Stimulated activated CD4-positive, alpha-beta T cell treated with anti-CD3 and anti-CD28 coated beads, Interleukin-4, amount 100 ng/mL, for 4 hours (primary cell): ENCODE measurements around the gene KMT5C.

Experiments used
- DNase-seq, 2 experiments: peaks; one replicate each; pipeline ENCODE4 v3.0.0-alpha.2; 2020

Gene KMT5C

GRCh38 chr19:55348317-55349034 is 8.8 kb downstream of the KMT5C start:
- no peak for DNase-seq

DNA sequence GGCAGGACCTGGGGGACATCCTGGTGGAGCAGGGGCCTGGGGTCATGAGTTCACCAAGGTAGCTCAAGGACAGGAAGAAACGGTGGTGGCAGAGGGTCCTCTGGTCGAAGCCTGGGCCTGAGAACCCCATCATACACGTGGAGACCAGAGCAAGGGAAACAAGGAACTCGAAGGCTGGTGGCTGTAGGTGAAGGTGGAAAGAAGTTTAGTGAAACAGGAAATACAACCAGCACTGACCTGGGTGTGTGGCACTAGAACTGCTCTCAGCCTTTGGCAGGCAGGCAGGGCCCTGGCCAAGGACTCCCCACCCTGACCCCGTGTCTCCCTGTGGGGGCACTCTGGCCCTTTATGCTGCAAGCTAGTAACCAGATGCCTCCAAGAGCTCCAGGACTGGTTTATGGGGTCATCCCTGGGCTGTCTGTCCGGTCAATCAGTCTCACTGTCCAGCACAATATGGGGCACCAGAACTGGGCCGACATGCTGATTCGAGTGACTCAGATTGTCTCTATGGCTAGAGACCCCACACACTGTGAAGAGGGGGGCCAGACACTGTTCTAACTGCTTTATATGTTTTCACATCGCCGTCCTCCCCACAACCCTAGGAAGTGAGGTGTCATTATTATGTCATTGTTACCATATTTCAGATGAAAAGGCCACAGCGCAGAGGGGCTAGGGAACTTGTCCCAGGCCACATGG is 11.1 kb downstream of the KMT5C start:
- no peak for DNase-seq

- no peak for DNase-seq
Measured at GRCh38 chr19:55352040-55352439, 12.4 kb downstream of the KMT5C start.

GRCh38 chr19:55352549-55353145 is 13.0 kb downstream of the KMT5C start:
- no peak for DNase-seq

DNA sequence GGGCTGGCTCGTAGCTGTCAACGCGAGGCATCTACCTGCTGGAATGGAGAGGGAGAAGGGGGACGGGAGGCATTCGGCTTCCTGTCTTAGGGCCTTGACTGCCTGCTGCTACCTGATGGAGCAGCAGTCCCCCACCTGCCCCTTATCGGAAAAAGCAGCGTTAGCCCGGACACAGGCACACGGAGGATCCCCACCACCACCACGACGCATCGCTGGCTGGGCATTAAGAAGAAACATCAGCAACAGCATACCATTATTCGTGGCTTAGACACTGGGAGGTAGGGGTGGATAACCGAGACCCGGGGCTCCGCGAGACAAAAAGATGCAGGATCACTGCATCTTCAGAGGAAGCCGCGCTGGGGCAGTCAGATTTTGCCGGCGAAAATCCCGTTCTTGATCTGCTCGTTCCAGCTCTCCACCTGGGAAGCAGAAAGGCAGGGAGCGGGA is 13.7 kb downstream of the KMT5C start:
- no peak for DNase-seq

- DNase-seq, result peak; percentile 46 to 56
Measured at GRCh38 chr19:55353803-55354697, 14.4 kb downstream of the KMT5C start.

DNA sequence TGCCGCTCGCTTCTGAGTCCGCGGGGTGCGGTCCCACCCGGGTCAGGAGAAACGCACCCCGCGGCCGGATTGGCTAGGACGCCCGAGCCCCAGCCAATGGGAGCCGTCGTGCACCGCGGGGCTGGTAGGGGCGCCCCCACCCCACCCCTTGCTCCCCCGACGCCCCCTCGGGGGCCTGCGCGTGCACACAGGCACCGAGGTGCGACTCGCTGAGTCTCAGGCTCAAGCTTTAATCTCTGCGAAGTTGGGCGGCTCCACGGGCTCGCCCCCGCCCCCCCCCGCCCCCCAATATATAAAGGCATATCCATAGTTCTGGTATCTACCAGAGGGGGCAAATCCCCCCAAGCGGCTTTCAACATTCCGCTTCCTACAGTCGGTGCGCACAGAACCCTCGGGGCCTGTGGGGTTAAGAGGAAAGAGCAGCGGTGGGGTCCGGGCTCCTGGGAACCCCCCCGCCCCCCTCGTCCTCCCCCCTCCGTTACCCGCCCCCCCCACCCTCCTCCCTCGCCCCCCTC is 15.1 kb downstream of the KMT5C start, which contains the start of gene COX6B2:
COX6B2 (minus strand) TSS at position 22 of the 515 bp plus-strand sequence. CDS start 198 bp downstream, outside the sequence.
- no peak for DNase-seq

- DNase-seq, result no peak
Measured at GRCh38 chr19:55355213-55355821, 15.6 kb downstream of the KMT5C start.

GRCh38 chr19:55358493-55358892 is 18.8 kb downstream of the KMT5C start:
- no peak for DNase-seq

DNA sequence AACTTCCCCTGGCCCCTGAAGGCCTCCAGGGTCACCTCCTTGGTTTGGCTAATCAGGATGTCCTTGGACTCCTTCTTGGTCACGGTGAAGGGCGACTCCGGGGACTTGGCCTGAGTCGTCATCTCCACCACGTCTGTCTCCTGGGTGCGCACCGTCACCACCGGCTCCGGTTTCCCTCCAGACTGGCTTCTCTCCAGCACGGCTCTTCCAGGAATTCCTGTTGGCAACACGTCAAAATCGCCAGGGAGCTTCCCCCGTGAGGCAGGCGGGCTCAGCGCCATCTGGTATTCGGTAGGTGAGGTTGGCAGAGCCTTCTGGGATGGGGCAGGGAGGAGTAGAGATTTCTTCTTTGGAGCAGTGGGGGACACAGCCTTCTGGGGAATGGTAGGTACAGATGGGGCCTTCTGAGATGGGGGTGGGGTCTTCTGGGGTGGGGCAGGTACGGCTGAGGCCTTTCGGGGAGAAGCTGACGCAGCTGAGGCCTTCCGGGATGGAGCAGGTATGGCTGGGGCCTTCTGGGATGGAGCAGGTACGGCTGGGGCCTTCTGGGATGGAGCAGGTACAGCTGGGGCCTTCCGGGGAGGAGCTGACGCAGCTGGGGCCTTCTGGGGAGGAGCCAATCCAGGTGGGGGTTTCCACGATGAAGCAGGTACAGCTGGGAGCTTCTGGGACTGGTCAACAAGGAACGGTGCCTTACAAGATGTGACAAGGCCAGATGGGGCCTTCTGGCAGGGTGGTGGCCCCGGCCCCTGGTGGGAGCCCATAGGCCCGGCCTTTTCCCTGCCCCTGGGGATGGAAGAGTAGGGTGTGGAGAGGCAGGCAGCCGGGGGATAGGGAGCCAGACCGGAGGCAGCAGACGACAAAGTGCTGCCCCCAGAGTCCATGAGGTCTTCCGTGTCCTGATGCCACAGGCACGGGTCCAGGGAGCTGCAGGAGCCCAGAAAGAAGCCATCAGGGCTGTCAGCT is 19.6 kb downstream of the KMT5C start:
- no peak for DNase-seq

DNA sequence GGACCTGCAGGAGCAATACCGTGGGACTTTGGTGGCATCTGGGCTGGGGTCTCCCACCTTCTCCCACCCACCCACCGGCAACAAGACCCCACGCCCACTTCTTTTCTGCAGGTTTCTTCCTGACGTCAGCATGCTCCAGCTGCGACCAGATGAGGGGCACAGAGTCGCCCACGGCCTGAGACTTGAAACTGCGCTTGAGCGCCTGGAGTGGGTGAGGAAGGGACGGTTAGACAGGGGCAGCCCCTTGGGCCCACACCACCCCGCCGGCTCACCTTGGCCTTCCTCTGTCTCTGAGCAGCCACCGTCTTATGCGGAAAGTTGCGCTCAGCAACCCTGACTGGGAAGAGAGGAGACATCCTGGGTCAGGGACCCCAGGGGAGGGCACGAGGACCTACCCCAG is 21.2 kb downstream of the KMT5C start:
- no peak for DNase-seq

DNA sequence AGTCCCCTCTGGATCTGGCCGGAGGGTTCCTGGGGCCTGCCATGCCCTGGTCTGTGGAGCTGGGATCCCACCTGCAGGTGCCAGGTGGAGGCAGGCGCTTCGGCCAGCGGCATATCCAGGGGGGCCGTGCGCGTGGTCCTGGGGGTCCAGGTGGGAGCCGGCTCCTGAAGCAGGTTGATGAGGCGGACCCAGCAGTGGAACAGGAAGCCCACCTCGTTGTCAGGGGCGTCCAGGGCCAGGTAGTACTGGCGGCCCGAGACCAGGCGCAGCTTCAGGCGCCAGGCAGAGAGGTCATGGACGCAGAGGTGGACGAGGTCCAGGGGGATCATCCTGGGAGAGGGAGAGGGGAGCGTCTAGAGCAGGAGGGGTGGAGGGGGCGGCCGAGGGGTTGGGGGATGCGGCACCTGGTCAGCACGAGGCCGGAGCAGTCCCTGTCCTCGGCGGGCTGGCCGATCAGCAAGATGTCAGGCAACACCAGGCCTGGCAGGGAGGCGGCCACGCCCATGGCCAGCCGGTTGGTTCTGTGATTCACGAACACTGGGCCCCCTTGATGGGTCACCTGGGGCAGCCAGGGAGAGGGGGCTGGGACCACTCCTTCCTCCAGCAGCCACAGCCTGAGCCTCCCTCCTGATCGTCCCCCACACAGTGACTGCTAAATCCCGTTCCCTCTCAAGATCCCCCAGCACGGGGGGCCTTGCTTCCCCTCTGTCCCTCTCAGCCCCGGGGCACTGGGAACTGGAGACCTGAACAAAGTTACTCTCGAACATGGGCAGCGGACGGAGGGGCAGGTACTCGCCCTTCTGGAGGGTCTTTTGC is 22.7 kb downstream of the KMT5C start:
- no peak for DNase-seq

DNA sequence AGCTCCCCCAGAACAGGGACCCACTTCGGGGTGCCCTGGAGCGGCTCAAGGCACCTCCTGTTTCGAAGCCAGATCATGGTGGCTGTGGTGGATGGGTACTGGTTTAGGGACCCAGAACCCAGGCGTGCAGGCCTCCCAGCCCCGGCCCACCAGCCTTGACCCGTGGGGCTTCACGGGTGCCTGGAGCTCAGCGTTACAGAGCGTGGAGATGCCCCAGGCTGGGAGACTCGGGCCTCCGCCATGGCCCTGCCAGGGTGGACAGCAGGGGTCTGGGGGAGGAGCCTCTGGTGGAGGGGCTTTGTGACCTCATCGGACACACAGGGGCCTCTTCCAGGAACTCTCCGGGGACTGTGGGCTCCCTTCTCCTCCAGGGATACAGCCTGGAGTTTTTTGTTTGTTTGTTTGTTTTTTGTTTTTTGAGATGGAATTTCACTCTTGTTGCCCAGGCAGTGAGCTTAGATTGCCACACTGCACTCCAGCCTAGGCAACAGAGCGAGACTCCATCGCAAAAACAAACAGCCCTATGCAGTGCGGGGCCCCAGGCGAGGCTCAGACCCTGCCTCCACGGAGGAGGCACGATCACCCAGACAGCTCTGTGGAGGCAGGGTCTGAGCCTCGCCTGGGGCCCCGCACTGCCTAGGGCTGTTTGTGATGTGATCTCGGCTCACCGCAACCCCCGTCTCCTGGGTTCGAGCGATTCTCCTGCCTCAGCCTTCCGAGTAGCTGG is 23.5 kb downstream of the KMT5C start, which contains the start of gene GARIN5B:
GARIN5B (minus strand) TSS at position 271 of the 727 bp plus-strand sequence; CDS start at position 77, 194 bp downstream.
- no peak for DNase-seq

GRCh38 chr19:55365245-55365644 is 25.6 kb downstream of the KMT5C start:
- no peak for DNase-seq

DNA sequence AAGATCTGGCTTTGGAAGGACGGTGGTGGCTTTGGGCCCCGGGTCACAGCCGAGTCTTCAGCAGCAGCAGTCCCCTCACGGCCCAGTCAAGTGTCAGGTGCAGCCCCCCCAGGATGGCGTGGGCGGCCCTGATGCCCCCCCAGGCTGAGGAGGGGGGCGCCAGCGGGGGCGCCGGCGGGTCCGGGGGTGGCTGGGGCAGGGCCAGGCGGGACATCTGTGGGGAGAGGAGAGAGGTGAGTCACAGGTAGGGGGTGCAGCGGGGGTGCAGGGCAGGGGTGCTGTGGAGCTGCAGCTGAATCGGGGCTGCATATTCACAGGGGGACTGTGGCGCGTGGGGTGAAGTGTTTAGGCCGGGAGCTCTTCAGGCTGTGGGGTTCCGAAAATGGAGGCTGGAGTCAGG is 26.3 kb downstream of the KMT5C start:
- DNase-seq, result no peak

DNA sequence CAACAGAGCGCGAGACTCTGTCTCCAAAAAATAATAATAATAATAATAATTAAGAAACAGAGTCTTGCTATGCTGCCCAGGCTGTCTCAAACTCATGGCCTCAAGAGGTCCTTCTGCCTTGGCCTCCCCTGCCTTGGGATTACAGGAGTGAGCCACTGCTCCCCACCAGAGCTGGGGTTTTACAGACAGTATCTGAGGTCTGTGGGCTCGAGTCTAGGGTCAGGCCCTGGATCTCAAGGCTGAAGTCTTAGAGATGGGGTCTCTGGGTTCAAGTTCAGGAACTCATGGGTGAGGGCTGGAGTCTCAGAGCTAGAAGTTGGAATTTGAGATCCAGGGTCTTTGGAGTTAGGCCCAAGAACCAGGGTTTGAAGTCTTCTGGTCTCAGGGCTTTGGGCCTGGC is 27.1 kb downstream of the KMT5C start:
- DNase-seq, result no peak

- DNase-seq, result no peak
Measured at GRCh38 chr19:55368106-55368505, 28.4 kb downstream of the KMT5C start.

GRCh38 chr19:55368701-55369563 is 29.3 kb downstream of the KMT5C start:
- DNase-seq, result peak in 1 of 2 experiments; percentile 24
